IPS-NIHi7 (cell line): ENCODE measurements around the gene TXNDC15.
"Not testable (repeated sequence)": the region's sequence is repeated elsewhere in the genome, so short reads cannot be mapped to it uniquely, and the experiment has no call there.

Source experiments
- DNase-seq: peaks from one replicate; pipeline ENCODE4 v3.0.0; 2012; ENCODE audit warnings: mixed read lengths; ENCODE audit errors: extremely low spot score

TXNDC15 gene

DNA sequence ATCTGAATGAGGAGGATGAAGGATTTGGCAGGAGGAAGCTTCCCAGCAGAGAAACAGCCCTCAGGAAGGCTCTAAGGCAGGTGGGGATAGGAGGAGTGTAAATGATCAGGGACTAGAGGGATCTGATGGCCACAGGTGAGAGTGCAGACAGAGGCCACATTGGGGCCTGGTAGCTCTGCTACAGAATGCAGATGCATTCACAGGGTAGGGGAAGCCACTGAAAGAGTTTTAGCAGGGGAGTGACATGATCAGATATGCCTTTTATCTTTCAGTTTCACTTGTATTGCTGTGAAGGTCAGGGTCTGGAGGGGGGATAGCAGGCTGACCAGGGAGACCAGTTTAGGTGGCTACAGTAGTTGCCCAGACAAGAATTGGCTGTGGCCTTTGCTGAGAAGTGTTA lies 3.0 kb downstream of the TXNDC15 start:
- DNase-seq = no peak

DNA sequence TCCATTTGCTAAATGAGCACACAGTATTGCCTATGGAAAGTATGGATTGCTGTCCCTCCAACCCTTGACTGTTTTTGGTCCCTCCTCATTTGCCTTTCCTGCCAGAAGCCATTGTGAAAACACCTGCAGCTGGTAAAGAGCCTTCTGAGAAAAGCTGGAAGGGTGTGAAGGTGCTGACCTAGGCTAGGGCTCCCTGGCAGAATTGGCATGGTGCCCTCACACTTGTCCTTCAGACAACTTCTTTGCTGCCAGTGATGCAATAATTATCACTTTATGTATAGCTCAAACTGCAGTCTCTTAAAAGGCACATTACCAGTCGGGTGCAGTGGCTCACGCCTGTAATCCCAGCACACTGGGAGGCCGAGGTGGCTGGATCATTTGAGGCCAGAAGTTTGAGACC lies 4.2 kb downstream of the TXNDC15 start:
- DNase-seq = no peak

DNA sequence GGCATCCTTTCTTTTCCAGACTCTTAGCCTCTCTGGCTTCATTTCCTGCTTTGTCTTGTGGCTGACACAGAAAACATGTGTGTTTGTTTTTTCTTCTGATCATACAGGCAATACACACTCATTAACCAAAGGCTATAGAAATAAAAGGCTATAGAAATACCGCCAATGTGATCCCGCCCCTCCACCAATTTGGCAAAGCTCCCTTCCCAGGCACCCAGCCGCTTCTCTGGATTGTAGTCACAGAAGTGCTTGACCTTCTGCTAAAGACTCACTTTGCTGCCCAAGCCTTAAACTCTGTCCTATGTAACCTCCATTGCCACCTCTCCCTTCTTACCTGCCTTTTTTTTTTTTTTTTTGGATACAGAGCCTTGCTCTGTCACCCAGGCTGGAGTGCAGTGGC lies 5.3 kb downstream of the TXNDC15 start:
- DNase-seq = no peak

DNA sequence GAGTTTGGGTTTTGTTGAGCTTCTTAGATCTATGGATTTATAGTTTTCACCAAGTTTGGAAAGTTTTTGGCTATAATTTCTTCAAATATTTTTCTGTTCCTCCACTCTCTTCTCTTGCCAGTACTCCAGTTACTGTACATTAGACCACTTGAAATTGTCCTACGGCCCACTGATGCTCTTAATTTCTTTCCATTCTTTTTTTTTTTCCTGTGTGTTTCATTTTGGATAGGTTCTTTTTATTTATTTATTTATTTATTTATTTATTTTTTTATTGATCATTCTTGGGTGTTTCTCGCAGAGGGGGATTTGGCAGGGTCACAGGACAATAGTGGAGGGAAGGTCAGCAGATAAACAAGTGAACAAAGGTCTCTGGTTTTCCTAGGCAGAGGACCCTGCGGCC lies 6.8 kb downstream of the TXNDC15 start:
- not testable (repeated sequence) for DNase-seq

DNA sequence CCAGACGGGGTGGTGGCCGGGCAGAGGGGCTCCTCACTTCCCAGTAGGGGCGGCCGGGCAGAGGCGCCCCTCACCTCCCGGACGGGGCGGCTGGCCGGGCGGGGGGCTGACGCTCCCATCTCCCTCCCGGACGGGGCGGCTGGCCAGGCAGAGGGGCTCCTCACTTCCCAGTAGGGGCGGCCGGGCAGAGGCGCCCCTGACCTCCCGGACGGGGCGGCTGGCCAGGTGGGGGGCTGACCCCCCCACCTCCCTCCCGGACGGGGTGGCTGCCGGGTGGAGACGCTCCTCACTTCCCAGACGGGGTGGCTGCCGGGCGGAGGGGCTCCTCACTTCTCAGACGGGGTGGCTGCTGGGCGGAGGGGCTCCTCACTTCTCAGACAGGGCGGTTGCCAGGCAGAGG lies 7.5 kb downstream of the TXNDC15 start:
- not testable (repeated sequence) for DNase-seq

DNA sequence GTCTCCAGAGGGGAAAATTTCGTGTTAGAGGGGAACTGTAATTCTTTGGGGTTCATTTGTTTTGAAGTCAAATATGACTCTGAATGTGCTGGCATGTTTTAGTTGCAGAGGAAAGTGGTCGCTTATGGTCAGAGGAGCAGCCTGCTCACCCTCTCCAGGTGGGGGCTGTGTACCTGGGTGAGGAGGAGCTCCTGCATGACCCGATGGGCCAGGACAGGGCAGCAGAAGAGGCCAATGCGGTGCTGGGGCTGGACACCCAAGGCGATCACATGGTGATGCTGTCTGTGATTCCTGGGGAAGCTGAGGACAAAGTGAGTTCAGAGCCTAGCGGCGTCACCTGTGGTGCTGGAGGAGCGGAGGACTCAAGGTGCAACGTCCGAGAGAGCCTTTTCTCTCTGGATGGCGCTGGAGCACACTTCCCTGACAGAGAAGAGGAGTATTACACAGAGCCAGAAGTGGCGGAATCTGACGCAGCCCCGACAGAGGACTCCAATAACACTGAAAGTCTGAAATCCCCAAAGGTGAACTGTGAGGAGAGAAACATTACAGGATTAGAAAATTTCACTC lies 13.5 kb downstream of the TXNDC15 start:
- DNase-seq = no peak

DNA sequence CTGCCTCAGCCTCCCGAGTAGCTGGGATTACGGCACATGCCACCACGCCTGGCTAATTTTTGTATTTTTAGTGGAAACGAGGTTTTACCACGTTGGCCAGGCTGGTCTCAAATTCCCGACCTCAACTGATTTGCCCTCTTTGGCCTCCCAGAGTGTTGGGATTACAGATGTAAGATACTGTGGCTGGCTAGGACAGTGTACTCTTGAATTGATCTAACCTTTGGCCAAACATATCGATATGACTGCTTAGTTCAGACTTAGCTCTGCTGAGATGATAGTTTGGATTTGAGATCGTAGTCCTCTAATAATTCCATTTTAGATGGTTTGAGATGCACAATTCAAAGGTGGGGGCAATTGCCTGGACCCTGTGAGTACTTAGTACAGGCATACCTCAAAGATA lies 15.2 kb downstream of the TXNDC15 start:
- DNase-seq = no peak

DNA sequence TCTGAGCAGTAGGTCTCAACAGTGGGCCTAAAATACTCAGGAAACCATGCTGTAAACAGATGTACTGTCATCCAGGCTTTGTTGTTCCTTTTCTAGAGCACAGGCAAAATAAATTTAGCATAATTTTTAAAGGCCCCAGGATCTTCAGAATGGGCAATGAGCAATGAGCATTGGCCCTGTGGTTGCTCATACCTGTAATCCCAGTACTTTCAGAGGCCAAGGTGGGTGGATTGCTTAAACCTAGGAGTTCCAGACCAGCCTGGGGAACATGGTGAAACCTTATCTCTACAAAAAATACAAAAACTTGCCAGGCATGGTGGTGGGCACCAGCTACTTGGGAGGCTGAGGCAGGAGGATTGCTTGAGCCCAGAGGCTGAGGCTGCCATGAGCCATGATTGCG lies 17.3 kb downstream of the TXNDC15 start:
- no peak for DNase-seq

DNA sequence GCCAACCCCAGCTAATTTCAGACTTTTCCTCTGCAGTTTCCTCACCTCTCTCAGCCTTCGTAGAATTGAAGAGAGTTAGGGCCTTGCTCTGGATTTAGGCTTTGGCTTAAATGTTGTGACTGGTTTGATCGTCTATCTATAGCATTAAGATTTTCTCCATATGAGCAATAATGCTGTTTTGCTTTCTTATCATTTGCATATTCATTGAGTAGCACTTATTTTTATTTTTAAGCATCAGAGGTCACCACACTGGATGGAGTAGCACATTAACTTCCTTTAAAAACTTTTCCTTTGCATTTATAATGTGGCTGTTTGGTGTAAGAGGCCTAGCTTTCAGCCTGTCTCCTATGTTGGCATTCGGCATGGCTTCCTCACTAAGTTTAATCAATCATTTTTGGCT lies 18.1 kb downstream of the TXNDC15 start:
- no peak for DNase-seq

DNA sequence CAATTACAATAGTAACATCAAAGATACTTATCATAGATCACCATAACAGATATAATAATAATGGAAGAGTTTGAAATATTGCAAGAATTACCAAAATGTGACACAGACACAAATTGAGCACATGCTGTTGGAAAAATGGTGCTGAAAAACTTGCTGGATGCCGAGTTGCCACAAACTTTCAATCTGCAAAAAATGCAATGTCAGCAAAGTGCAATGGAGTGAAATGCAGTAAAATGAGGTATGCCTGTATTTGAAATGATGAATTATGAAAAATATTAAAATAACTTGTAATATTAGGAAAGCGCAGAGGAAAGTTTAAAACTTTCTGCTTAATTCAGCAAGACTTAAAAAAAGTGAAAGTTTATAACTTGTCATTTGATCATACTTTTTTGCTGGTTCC lies 18.8 kb downstream of the TXNDC15 start:
- DNase-seq = no peak

DNA sequence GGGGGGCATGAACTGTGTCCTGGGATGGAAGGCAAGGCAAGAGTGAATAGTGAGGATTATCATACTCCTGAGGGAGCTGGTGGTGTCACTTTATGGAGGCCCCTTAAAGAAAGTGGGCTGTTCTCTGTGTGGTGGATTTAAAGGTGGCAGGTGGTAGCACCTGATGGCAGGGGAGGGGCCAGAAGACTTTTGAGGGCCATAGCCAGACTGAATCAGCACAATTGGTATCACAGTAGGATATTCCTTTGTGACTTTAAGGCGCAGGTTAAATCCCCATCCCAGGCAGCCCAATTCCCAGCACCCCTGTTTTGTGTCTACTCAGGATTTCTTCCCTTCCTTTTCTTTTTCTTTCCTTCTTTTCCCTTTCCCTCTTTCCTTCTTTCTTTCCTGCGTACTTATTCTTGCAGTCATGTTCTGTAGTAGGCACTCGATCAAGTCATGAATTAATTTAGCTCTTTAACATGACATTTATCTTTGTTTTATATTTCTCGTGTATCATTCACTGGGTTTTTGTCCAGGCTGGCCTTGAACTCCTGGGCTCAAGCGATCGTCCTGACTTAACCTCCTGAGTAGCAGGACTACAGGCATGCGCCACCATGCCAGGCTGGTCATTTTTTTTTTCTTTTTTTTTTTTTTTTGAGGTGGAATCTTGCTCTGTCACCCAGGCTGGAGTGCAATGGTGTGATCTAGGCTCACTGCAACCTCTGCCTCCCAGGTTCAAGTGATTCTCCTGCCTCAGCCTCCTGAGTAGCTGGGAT lies 19.8 kb downstream of the TXNDC15 start:
- DNase-seq = no peak

DNA sequence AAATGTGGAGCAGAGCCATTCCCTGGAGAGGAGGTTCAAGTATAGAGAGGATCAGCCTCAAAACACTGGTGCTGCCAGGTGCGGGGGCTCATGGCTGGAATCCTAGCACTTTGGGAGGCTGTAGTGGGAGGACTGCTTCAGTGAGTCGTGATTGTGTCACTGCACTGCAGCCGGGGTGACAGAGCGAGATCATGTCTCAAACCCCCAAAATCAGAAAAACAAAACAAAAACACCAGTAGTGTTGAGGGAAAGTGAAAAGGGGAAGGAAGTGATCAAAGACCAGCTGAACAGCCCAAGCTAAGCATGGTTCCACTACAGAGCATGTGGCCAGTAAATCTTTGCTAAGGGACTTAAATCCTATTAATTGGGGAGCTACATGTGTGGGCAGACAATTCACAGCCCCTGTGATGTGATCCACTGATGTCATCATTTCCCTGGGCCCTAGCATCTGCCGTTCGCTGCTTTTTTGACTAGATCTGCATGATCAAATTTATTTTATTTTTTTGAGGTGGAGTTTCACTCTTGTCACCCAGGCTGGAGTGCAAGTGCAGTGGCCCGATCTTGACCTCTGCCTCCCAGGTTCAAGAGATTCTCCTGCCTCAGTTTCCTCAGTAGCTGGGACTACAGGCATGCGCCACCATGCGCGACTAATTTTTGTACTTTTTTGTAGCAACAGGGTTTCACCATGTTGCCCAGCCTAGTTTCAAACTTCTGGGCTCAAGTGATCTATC lies 28.1 kb downstream of the TXNDC15 start:
- no peak for DNase-seq

DNA sequence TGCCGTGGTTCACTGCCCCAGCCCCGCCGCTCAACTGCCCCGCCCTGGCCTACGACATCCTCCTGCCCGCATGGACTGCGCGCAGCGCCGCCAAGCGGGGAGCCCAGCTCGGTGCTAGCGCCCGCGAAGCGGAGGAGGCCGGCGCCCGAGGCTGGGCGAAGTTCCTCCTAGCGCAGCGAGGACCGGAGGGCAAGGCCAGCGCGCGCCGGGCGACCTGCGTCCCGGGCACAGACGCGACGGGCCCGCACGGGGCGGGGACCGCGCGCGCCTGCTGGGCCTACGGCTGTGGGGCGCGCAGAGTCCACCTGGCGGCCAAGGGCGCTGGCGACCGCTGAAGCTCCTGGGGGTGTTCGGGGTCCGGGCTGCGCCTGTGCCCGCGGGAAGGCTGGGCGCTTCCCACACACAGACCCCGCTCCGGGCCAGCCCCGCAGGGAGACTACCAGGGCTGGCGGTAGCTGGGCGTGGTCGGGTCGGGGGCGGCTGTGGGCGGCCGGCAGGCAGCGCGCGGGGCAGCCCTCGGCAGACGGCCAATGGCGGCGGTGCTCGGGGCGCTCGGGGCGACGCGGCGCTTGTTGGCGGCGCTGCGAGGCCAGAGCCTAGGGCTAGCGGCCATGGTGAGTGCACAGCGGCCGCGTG lies 30.6 kb downstream of the TXNDC15 start, which contains the start of gene PCBD2:
PCBD2 (plus strand) TSS at position 522 of the 636 bp plus-strand sequence; CDS start at position 531, 9 bp downstream.
- peak; percentile 93 for DNase-seq

DNA sequence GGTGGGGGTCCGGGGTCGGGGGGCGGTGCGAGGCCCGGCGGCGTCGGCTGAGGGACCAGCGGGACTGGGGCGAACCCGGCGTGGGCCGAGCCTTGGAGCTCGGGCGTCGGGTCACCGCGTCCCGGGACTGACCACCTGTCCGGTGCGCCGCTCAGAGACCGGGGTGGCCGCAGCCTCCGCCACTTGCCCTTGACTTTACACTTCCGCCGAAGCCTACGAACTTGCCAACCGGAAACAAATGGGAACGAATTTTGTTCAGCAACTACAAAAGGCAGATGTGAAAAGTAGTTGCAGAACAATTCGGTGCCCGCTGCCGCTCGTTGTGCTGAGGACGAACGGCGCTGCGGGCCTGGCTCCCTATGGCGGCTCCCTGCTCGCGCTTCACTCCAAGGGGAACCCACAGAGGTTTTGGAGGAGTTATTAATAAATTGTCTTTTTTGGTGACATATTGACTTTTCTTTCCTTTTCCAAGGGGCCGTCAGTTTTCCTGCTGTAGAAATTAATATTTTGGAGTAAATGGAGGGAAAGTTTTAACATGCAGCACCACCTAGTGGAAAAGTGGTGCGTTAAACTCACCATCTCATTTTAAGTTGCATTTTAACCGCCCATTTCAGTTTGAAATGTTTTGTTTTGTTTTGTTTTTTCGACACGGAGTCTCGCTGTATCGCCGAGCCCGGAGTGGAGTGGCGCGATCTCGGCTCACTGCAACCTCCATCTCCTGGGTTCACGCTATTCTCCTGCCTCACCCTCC lies 31.2 kb downstream of the TXNDC15 start:
- peak; percentile 35 for DNase-seq

DNA sequence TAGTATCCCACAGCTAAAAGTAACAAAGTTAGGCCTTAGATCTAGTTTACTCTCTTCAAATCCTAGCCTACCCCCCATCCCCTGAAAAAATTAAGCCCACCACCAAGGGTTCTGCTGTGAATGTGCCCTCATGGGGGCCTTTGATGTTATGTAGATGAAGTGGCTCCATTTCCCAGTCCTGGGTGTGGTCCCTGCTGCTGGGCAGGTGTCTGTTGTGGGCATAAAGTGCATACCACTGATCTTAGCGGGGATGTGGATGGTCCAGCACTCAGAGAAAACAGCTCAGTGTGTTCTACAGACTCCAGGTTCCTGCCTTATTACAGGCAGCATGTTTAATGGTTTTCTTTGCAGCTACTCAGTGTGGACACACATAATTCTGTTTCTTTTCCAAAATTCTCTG lies 32.6 kb downstream of the TXNDC15 start:
- no peak for DNase-seq

DNA sequence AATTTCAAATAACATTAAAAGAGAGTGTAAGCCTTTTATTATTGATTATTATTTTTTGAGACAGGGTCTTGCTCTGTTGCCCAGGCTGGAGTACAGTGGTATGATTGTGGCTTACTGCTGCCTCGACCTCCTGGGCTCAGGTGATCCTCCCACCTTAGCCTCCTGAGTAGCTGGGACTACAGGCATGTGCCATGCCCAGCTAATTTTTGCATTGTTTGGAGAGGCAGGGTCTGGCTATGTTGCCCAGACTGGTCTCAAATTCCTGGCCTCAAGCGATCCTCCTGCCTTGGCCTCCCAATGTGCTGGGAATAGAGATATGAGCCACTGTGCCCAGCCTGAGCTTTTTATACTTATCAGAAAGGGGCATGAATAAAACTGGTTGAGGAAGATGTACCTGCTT lies 36.6 kb downstream of the TXNDC15 start:
- DNase-seq = not testable (repeated sequence)

DNA sequence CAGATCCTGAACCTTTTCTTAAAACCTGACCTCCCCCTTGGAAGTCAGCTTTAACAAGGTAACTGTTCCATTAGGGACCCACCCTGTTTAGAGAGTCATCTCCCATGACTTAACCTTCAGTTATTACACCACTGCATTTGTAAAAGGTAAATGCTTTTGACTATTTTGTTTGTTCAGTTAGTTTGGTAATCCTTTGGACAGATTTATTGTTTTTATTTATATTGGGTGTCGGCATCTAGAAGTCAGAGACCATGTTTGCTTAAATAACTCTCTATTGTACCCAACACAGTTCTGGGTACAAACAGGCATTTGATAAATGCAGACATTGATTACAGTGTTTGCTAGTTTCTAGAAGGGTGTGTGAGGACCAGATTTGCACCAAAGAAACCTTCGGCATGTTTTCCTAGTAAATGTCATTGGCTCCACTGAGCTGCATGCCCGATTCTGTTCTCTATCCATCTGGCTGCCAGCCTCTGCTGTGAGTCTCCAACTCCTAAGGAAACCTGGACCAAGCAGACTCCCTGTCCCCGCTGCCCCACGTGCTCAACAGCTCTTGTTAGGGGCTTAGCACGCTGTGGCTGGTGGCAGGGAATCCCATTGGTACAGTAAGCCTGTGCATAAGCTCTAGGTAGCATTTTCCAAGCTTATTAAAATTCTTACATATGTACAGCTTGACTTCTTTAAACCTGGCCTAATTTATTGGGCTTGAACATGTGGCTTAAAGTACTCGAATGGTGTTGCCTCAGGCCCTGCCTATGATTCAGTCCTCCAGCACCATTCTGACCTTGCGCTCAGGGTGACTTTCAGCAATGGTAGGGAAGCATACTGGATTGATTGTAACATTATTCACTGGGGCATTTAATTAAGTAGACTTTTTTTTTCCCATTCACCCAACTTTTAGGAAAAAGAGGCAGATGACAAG lies 37.4 kb downstream of the TXNDC15 start:
- no peak for DNase-seq

DNA sequence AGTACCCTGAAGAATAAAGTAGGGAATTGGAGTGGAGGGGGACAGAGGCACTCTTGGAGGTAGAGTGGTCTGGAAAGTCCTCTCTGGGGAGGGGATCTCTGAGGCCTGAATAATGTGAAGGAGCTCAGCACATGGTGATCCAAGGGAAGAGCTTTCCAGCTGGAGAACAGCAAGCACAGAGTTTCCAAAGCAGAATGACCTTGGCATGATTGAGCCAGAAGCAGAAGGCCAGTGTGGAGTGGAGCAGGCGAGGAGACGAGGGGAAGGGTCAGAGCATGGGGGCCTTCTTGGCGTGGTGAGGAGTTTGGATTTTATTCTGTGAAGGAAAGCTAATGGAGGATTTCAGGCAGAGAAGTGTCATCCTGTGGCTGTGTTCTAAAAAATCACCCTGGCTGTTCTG lies 39.1 kb downstream of the TXNDC15 start:
- DNase-seq = no peak

DNA sequence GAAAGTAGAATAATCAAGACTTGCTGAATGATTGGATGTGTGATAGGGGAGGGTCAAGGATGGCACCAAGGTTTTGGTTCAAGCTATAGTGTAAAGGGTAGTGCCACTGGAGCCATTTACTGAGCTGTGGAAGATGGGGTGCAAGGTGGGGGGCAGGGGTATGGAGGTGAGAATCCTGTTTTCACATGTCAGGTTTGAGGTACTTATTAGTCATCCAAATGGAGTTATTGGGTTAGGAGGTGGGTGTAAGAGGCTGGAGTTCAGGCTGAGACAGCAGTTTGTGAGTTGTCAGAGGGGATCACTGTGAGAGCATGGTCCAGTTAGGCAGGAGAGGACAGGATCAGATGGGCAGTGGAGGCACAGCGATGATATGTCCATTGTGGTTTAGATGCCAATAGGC lies 39.6 kb downstream of the TXNDC15 start:
- no peak for DNase-seq

DNA sequence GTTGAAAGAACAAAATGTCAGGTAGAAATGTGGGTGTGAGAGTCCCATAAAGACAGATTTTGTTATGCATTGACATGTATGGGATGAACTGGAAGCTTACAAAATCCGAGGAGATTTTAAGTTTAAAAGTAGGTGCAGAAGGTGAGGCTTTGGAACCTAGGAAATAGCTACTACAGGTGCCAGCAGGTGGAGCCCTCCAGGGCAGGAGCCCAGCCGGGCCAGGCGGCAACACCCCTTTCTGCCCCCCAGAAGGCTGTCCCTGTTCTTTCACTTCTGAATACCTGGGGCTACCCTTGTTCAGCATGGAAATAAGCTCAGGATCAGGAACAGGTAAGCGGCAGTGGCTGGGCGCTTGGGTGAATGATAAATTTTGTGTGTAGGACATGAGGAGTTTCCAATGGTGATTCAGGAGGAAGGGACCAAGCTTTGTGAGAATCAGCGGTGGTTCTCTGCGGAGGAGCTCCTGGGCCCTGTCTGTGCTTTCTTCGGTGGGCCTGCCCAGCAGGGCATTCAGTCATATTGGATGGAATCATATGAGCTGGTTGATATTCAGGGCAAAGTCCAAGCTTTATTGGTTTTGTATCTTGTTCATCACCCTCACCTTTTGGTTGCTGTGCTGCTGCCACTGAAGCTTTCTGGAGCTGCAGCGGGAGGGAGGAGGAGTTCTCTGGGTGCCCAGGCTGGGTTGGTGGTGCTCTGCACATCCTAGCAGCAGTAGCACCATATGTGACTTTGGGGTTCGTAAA lies 43.1 kb downstream of the TXNDC15 start:
- peak; percentile 65 for DNase-seq
